Activated CD4-positive, alpha-beta T cell treated with anti-CD3 and anti-CD28 coated beads for 48 hours (primary cell): ENCODE measurements around the gene ZNF136.

Source experiments
- DNase-seq: peaks from one replicate; pipeline ENCODE4 v3.0.0-alpha.2; 2020

The ZNF136 gene

DNA sequence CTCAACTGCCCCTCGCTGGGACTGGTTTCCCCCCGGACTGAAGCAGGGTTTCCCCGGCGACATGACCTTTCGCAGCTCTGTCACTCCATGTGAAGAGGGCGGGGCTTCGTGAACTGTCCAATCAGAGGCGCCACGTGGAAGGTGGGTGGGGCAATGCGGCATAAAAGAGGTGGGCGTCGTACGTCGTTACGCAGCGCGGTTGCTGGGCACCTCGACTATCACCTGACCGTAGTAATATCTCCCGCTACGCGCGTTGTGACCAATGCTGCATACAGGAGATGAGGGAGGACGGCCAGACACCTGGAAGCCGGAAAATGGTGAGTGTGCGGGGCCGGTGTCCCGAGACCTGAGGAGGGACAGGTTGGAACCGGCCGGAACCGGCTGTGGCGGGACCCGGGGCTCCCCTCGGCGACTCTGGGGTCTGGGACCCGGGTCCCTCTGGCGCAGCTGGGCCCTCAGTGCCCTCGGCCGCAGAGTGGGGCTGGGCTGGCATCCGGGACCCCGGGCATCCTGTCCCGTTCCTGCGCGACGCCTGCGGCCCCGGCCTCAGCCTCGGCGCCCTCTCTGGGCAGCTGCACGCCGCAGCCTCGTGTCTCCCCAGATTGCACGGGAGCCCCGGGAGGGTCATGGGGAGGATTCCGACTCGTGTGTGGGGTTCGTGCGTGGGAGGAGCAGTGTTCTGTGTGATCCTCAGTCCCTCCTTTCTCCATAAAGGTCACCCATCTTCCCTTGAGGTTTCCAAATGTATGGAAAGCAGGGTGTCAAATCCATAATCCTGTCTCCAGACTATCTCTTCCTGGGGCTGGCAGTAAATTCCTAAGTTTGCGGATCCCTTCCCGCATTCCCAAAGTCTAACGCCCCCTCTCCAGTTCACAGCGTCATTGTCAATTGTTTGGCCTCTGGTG, 32.2 kb downstream of the ZNF136 start:
- peak; percentile 88 for DNase-seq

- DNase-seq, result no peak
Measured at GRCh38 chr19:12198136-12198535, 35.2 kb downstream of the ZNF136 start.

- DNase-seq, result no peak
Measured at GRCh38 chr19:12199757-12200419, 37.0 kb downstream of the ZNF136 start.

GRCh38 chr19:12202250-12202649, 39.4 kb downstream of the ZNF136 start:
- DNase-seq, result peak; percentile 75

DNA sequence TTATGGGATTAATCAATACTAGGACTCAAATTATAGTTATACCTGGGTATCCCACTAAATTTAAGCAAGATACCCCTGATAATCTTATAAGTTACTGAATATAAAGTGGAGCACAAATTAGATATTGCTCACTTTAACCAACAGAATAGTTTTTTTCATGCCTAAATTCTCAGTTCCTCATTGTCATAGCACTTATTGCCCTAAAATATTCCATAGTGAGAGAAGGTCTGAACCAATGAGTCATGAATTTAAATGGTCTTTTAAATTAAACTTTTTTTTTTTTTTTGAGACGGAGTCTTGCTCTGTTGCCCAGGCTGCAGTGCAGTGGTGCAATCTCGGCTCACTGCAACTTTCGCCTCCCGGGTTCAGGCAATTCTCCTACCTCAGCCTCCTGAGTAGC, 42.4 kb downstream of the ZNF136 start:
- no peak for DNase-seq

DNA sequence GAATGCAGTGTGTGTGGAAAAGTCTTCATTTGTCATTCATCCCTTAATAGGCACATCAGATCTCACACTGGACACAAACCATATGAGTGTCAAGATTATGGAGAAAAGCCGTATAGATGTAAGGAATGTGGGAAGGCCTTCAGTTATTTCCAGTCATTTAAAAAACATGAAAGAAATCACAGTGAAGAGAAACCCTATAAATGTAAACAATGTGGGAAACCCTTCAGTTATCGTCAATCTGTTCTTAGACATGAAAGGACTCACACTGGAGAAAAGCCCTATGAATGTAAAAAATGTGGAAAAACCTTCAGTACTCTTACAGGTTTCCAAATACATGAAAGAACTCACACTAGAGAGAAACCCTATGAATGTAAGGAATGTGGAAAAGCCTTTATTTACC, 45.3 kb downstream of the ZNF136 start:
- no peak for DNase-seq

DNA sequence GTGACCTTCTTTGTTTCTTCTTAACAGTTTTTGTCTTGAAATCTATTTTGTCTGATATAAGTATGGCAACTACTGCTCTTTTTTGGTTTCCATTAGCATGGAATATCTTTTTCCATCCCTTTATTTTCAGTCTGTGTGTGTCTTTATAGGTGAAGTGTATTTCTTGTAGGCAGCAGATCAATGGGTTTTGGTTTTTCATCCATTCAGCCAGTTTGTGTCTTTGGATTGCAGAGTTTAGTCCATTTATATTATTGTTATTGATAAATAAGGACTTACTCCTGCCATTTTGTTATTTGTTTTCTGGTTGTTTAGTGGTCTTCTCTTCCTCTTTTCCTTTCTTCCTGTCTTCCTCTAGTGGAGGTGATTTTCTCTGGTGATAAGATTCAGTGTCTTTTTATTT, 54.4 kb downstream of the ZNF136 start:
- no peak for DNase-seq

DNA sequence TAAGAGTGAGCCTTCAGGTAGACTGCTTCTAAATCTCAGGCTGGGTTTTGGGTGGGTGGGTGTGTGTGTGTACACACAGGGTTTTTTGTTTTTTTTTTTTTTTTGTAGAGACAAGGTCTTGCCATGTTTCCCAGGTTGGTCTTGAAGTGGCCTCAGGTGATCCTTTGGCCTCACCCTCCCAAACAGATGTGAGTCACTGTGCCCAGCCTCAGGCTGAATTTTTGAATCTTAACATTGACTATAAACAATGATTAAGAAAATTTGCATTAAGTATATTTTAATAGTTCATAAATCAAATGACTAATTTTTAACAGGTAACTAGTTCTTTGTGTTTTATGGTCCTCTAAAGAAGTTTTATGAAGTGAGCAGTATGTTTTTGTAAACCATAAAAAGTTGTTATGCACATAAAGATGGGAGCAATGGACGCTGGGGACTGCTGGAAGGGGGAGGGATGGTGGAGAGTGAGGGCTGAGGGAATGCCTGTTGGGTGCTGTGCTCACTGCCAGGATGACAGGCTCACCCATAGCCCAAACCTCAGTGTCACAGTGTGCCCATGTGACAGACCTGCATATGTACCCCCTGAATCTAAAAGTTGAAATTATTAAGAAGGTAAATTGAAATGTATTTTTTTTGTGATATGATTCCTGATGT, 60.2 kb downstream of the ZNF136 start:
- DNase-seq, result no peak

- no peak for DNase-seq
Measured at GRCh38 chr19:12224676-12225075, 61.8 kb downstream of the ZNF136 start.

GRCh38 chr19:12229990-12230389, 67.1 kb downstream of the ZNF136 start:
- no peak for DNase-seq

GRCh38 chr19:12230751-12231733, 68.1 kb downstream of the ZNF136 start:
- no peak for DNase-seq

GRCh38 chr19:12232961-12233360, 70.1 kb downstream of the ZNF136 start:
- no peak for DNase-seq

GRCh38 chr19:12237143-12237839, 74.4 kb downstream of the ZNF136 start:
- DNase-seq, result no peak
